SK-N-SH treated with all-trans-retinoic acid at 6 μM for 48 hours (cell line): ENCODE measurements around the gene MITD1.

Experiments
- ATAC-seq: fragments of 200-7000 bp; cut with Tn5 transposase; 3 replicates; pipeline ENCODE4 v1.9.1; 2020; ENCODE audit warnings: mild to moderate bottlenecking, moderate library complexity
- BACH2 ChIP-seq: fragments of 250-450 bp; sonication (Bioruptor Pico); IDR thresholded peaks from 2 replicates; pipeline ENCODE4 v1.9.0; 2021; ENCODE audit warnings: mild to moderate bottlenecking, borderline replicate concordance
- CREB5 ChIP-seq: fragments of 250-450 bp; sonication (Bioruptor Pico); IDR thresholded peaks from 2 replicates; pipeline ENCODE4 v1.5.1; 2020; ENCODE audit warnings: low read depth, mild to moderate bottlenecking, moderate library complexity
- CSDC2 ChIP-seq: fragments of 250-450 bp; sonication (Bioruptor Pico); IDR thresholded peaks from 2 replicates; pipeline ENCODE4 v1.5.0; 2020; ENCODE audit warnings: mild to moderate bottlenecking, moderate library complexity
- ESRRG ChIP-seq: fragments of 250-450 bp; sonication (Bioruptor Pico); IDR thresholded peaks from 2 replicates; pipeline ENCODE4 v1.6.1; 2021; ENCODE audit warnings: mild to moderate bottlenecking
- GLIS3 ChIP-seq: fragments of 250-450 bp; sonication (Bioruptor Pico); IDR thresholded peaks from 2 replicates; pipeline ENCODE4 v1.5.0; 2020; ENCODE audit warnings: mild to moderate bottlenecking, moderate library complexity
- ISL1 ChIP-seq: fragments of 250-450 bp; sonication (Bioruptor Pico); IDR thresholded peaks from 2 replicates; pipeline ENCODE4 v2.1.2; 2022; ENCODE audit warnings: mild to moderate bottlenecking, moderate library complexity
- OSR1 ChIP-seq: fragments of 250-450 bp; sonication (Bioruptor Pico); IDR thresholded peaks from 2 replicates; pipeline ENCODE4 v1.8.0; 2022; ENCODE audit warnings: moderate library complexity, mild to moderate bottlenecking, inconsistent platforms
- PATZ1 ChIP-seq: fragments of 250-450 bp; sonication (Bioruptor Pico); IDR thresholded peaks from 2 replicates; pipeline ENCODE4 v1.8.0; 2020; ENCODE audit warnings: mild to moderate bottlenecking, moderate library complexity, borderline replicate concordance
- POU6F1 ChIP-seq: fragments of 250-450 bp; sonication (Bioruptor Pico); IDR thresholded peaks from 2 replicates; pipeline ENCODE4 v1.8.0; 2021; ENCODE audit warnings: low read depth, mild to moderate bottlenecking, moderate library complexity, borderline replicate concordance
- PPARA ChIP-seq: fragments of 250-450 bp; sonication (Bioruptor Pico); IDR thresholded peaks from 2 replicates; pipeline ENCODE4 v1.5.0; 2020; ENCODE audit warnings: mild to moderate bottlenecking, borderline replicate concordance
- RARB ChIP-seq: fragments of 250-450 bp; sonication (Bioruptor Pico); IDR thresholded peaks from 2 replicates; pipeline ENCODE4 v1.8.0; 2021; ENCODE audit warnings: mild to moderate bottlenecking, moderate library complexity
- SNAI2 ChIP-seq: fragments of 250-450 bp; sonication (Bioruptor Pico); IDR thresholded peaks from 2 replicates; pipeline ENCODE4 v1.5.0; 2020; ENCODE audit warnings: mild to moderate bottlenecking, moderate library complexity
- TCF4 ChIP-seq: fragments of 250-450 bp; sonication (Bioruptor Pico); IDR thresholded peaks from 2 replicates; pipeline ENCODE4 v1.8.0; 2021; ENCODE audit warnings: mild to moderate bottlenecking, moderate library complexity, borderline replicate concordance
- TOX ChIP-seq: fragments of 250-450 bp; sonication (Bioruptor Pico); IDR thresholded peaks from 2 replicates; pipeline ENCODE4 v1.8.0; 2021; ENCODE audit warnings: mild to moderate bottlenecking, moderate library complexity, borderline replicate concordance
- ZC3H10 ChIP-seq: fragments of 250-450 bp; sonication (Bioruptor Pico); IDR thresholded peaks from 2 replicates; pipeline ENCODE4 v1.5.1; 2021; ENCODE audit warnings: mild to moderate bottlenecking, moderate library complexity
- ZFP3 ChIP-seq: fragments of 250-450 bp; sonication (Bioruptor Pico); IDR thresholded peaks from 2 replicates; pipeline ENCODE4 v1.5.0; 2020; ENCODE audit warnings: mild to moderate bottlenecking, moderate library complexity
- ZFP30 ChIP-seq: fragments of 450-650 bp; formaldehyde crosslinking; IDR thresholded peaks from 2 replicates; pipeline ENCODE4 v1.5.0; 2022; ENCODE audit warnings: mild to moderate bottlenecking, moderate library complexity
- ZNF565 ChIP-seq: fragments of 450-650 bp; formaldehyde crosslinking; conservative IDR thresholded peaks from 2 replicates; pipeline ENCODE4 v1.5.0; 2020; ENCODE audit warnings: low read depth, mild to moderate bottlenecking, moderate library complexity
- ZNF70 ChIP-seq: fragments of 450-650 bp; formaldehyde crosslinking; IDR thresholded peaks from 2 replicates; pipeline ENCODE4 v1.5.0; 2020; ENCODE audit warnings: mild to moderate bottlenecking, moderate library complexity
- ZNF8 ChIP-seq: fragments of 450-650 bp; formaldehyde crosslinking; IDR thresholded peaks from 2 replicates; pipeline ENCODE4 v1.5.0; 2020; ENCODE audit warnings: mild to moderate bottlenecking, moderate library complexity
- TF ChIP-seq, protein P1 (sequence below): fragments of 250-450 bp; sonication (Bioruptor Pico); IDR thresholded peaks from 2 replicates; pipeline ENCODE4 v1.5.1; 2021; ENCODE audit warnings: mild to moderate bottlenecking, moderate library complexity

Gene MITD1

GRCh38 chr2:99216096-99216495 lies 35.2 kb upstream of the MITD1 start:
- TF ChIP-seq SNAI2 (CRISPR knock-in tag) (no peak), CSDC2 (no peak), ISL1 (CRISPR knock-in tag) (no peak)
- no peak for ATAC-seq

GRCh38 chr2:99205491-99205890 lies 24.6 kb upstream of the MITD1 start:
- no peak for TF ChIP-seq SNAI2 (CRISPR knock-in tag)
- TF ChIP-seq ZC3H10 = no peak
- TF ChIP-seq ZNF8 (CRISPR knock-in tag) = no peak
- no peak for TF ChIP-seq CSDC2
- no peak for TF ChIP-seq TOX (CRISPR knock-in tag)
- no peak for TF ChIP-seq ZNF70 (CRISPR knock-in tag)
- TF ChIP-seq PPARA (CRISPR knock-in tag) = no peak
- no peak for TF ChIP-seq CREB5 (CRISPR knock-in tag)
- TF ChIP-seq ISL1 (CRISPR knock-in tag) = no peak
- TF ChIP-seq, protein P1, sequence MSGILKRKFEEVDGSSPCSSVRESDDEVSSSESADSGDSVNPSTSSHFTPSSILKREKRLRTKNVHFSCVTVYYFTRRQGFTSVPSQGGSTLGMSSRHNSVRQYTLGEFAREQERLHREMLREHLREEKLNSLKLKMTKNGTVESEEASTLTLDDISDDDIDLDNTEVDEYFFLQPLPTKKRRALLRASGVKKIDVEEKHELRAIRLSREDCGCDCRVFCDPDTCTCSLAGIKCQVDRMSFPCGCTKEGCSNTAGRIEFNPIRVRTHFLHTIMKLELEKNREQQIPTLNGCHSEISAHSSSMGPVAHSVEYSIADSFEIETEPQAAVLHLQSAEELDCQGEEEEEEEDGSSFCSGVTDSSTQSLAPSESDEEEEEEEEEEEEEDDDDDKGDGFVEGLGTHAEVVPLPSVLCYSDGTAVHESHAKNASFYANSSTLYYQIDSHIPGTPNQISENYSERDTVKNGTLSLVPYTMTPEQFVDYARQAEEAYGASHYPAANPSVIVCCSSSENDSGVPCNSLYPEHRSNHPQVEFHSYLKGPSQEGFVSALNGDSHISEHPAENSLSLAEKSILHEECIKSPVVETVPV (CRISPR knock-in tag) = no peak
- TF ChIP-seq PATZ1 = no peak
- TF ChIP-seq OSR1 (CRISPR knock-in tag) = no peak
- TF ChIP-seq ZFP3 = no peak
- ATAC-seq = no peak

DNA sequence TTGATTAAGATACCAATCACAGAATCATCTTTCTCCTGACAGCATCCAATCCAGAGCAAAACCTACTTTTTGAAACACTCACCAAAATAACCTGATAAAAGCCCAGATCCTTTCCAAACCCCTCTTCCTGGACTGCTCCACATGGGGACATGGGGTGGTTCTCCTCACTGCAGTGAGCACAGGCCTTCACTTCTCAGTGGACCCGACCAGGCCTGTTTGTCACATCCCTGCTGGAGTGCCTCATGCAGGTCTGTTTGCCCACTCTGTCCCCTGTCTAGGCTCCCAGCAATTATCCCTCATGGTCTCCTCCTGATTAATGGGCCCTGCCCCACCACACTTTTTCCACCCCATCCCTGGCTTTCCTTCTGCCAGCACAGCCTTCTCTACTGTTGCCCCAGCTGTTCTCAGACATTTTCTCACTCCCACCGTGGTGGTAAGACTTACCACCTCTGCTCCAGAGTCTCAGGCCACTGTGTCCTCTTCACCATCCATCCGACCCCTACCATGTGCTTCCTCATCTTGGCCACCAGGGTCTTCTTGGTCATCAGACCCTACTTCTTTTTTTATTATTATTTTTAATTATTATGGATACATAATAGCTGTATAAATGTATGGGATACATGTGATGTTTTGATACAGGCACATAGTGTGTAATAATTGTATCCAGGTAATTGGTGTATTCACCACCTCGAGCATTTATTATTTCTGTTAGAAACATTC lies 21.3 kb upstream of the MITD1 start:
- no peak for ATAC-seq
- TF ChIP-seq RARB (CRISPR knock-in tag) (no peak), CSDC2 (no peak), POU6F1 (no peak), ZNF8 (CRISPR knock-in tag) (no peak), ZFP3 (no peak)
- TF ChIP-seq, protein P1 (CRISPR knock-in tag) = no peak

DNA sequence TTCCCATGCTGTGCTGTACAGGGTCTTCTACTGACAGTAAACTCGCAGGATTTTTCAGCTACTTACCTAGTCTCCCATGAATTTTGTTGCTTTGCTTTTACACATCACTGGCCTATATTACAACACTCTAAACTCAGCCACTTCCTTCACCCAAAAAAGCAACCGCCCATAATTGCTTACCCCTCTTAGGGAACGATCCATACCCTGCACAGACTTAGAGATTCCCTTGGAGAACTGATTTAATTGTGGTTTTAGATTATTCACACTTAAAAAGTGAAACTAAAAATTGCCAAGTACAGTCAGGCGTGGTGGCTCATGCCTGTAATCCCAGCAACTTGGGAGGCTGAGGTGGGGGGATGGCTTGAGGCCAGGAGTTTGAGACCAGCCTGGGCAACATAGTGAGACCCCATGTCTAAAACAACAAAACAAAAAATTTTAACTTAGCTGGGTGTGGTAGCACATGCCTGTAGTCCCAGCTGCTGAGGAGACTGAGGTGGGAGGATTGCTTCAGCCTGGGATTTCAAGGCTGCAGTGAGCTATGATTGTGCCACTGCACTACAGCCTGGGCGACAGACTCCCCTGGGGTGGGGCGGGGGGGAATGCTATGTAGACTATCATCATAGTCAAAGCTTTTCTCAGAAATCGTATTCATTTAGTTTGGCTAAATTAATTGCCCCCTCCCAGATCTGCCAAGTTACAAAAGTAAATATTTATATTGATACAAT lies 19.4 kb upstream of the MITD1 start:
- no peak for TF ChIP-seq TCF4
- TF ChIP-seq ESRRG (CRISPR knock-in tag) = no peak
- TF ChIP-seq CREB5 (CRISPR knock-in tag) = no peak
- TF ChIP-seq ZFP30 (CRISPR knock-in tag) = no peak
- TF ChIP-seq ZFP3 = no peak
- no peak for TF ChIP-seq ZNF70 (CRISPR knock-in tag)
- no peak for TF ChIP-seq BACH2
- TF ChIP-seq ZC3H10 = no peak
- no peak for TF ChIP-seq ZNF565 (CRISPR knock-in tag)
- TF ChIP-seq GLIS3 = no peak
- no peak for TF ChIP-seq CSDC2
- TF ChIP-seq, protein P1 (CRISPR knock-in tag) = no peak
- TF ChIP-seq, all 23 proteins: peak for 0
- ATAC-seq = no peak
